ENCODE measurements around the gene GALNT9.
"Not testable (repeated sequence)": the region's sequence is repeated elsewhere in the genome, so short reads cannot be mapped to it uniquely, and the experiment has no call there.

Gene GALNT9

GRCh38 chr12:132202929-132203721, 126.3 kb downstream of the GALNT9 start:
- no peak for DNase-seq (ENCODE audit: low spot score)

- DNase-seq (ENCODE audit: low spot score): no peak
These were observed 127.8 kb downstream of the GALNT9 start for GRCh38 chr12:132201391-132202120.

GRCh38 chr12:132200800-132201199, 128.6 kb downstream of the GALNT9 start:
- no peak for DNase-seq (ENCODE audit: low spot score)

- no peak for DNase-seq (ENCODE audit: low spot score)
These were observed 129.7 kb downstream of the GALNT9 start for GRCh38 chr12:132199526-132200319.

GRCh38 chr12:132199101-132199500, 130.3 kb downstream of the GALNT9 start:
- DNase-seq (ENCODE audit: low spot score): no peak

GRCh38 chr12:132197581-132198354, 131.6 kb downstream of the GALNT9 start:
- no peak for DNase-seq (ENCODE audit: low spot score)

DNA sequence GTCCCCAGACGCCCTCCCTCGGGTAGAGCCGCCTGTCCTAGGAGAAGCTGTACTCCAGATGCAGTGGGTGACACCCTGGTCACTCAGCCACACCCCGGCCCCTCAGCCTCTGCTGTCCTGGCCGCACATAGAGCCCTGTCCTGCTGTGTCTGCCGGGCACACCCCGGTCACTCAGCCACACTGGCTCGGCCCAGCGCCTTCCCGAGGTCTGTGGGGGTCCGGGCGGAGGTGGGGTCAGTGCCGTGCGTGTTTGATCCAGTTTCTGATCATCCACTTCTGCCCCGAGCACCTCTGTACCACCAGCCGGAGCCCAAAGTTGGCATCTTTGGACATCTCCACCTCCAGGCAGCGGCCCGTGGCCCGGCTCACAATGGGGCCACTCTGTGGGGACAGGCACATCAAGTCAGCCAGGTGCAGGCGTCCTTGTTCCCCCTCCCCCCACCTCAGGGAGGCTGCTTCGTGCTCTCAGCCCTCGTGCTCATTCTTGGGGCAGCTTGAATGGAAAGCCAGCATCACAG, 132.5 kb downstream of the GALNT9 start:
- no peak for DNase-seq (ENCODE audit: low spot score)

GRCh38 chr12:132196038-132196872, 133.1 kb downstream of the GALNT9 start:
- DNase-seq (ENCODE audit: low spot score): peak; percentile 35

- DNase-seq (ENCODE audit: low spot score): not testable (repeated sequence)
These were observed 134.1 kb downstream of the GALNT9 start for GRCh38 chr12:132195242-132195641.

DNA sequence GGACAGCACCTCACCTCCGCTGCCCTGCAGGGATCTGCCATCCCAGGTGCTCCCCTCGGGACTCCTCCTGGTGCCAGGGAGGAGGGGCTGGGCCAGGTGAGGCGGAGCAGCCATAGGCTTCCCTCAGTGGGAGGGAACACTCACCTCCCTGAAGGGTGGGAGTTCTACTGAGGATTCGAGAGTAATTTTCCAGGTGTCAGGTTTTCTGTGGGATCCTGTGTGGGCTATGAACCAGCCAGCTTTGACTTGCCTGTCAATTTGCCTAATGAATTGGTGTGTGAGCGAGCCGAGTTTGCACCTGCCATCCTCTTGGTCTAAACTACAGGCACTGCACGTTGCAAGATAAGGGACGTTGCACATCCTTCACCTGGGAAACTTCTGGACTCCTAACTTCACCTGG, 134.8 kb downstream of the GALNT9 start:
- DNase-seq (ENCODE audit: low spot score): no peak

GRCh38 chr12:132194056-132194455, 135.3 kb downstream of the GALNT9 start:
- DNase-seq (ENCODE audit: low spot score): no peak

- DNase-seq (ENCODE audit: low spot score): no peak
These were observed 137.5 kb downstream of the GALNT9 start for GRCh38 chr12:132191715-132192553.

DNA sequence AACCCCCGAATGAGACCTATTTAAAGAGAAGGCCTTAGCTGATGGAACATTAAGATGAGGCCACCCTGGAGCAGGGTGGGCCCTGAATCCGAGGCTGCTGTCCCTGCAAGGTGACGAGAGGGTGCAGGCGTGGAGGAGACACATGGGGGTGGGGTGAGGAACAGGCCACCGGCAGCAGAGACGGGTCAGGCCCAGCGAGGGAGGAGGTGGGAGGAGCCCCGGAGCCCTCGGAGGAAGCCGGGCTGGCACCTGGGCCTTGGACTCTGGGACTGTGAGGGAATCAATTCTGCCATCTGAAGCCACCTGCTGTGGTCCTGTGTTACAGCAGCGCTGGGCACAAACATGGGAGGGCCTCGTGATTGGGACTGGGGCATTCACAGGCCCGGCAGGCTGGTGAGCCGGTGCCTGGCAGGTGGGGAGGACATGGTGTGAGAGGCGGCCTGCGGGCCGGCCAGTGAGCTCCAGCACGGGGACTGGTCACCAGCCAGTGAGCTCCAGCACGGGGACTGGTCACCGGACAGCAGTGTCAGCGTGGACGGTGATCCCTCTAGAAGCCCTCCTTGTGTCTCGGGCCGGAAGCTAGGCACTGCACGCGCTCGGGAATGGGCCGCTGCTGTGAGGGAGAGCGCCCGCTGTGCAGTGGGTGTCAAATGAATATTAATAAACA, 138.4 kb downstream of the GALNT9 start:
- DNase-seq (ENCODE audit: low spot score): no peak

DNA sequence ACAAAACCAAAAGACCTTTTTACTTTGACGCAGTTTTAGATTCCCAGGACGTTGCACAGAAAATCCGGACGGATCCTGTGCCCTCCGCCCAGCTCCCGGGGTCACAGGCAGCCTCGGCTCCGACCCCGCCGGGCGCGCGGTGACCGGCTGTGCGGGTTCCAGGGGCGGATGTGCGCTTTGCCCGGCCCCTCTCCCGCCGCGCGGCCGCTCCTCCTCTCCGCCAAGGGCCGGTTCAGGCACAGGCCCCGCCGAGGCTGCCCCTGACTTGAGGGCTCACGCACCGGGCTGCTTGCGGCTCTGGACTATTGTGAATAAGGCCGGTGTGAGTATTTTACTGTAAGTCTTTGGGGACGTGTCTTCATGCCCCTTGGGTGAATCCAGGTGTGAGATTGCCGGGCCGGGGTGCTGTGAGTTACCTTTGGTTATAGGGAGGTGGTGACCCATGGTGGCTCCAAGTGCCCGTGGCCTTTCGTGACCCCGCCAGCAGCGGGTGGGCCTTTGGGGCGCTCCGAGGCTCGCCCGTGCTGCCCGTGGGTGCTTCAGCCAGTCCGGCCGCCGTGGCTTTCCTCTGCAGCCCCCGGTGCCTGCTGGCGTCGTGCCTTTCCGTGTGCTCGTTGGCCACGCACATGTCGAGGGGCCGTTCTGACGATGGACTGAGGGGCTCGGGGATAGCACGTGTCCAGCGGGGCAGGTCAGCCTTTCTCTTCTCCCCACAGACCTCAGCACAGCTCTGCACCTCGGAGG, 139.2 kb downstream of the GALNT9 start:
- DNase-seq (ENCODE audit: low spot score): no peak

DNA sequence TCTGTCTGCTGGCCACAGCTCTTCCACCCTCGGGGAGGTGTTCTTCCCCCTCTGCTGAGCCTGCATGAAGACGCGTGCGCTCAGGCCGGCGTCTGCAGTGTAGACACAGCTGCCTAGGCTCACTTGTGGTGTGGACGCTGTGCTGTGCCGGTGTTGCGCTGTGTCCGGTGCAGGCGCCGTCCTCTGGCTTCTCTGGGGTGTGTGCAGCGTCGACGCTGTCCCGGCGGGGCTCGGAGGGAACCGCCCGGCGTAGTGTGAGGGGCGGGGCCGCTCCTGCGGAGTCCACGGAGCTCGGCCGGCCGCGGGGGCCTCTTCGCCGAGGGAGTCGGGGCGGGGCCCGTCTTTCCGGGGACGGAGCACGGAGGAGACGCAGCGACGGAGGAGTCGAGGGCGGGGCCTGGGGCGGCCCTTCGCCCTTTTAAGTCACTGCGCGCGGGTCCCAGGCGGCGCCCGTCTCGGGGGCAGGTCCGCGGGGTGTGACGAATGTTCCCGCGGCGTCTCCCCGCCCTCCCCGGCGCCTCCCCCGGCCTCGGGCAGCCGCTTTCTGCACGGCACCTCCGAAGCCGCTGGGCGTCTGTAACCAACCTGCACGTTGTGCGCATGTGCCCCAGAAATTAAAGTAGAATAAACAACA, 139.9 kb downstream of the GALNT9 start:
- peak; percentile 45 for DNase-seq (ENCODE audit: low spot score)

GRCh38 chr12:132188916-132189325, 140.5 kb downstream of the GALNT9 start:
- DNase-seq (ENCODE audit: low spot score): no peak

GRCh38 chr12:132188451-132188901, 140.9 kb downstream of the GALNT9 start:
- DNase-seq (ENCODE audit: low spot score): no peak
